H9 (cell line): ENCODE measurements around the gene AXIN1. TPM values are rescaled to one million over a fixed set of nuclear protein-coding genes. Genes with fewer than 3 reads are reported as not detected.

Experiments used
- DNase-seq: peaks from one replicate; pipeline ENCODE4 v3.0.0-alpha.2; 2017
- H2AFZ ChIP-seq: one replicate; pipeline ENCODE4 v1.6.1; 2013; ENCODE audit warnings: mild to moderate bottlenecking, low read length, control low read depth, moderate library complexity
- H2AK5ac ChIP-seq: 2 replicates; pipeline ENCODE4 v1.6.1; 2013; ENCODE audit warnings: low read length, control low read depth, mixed read lengths; ENCODE audit not compliant: insufficient read length
- H2BK120ac ChIP-seq: one replicate; pipeline ENCODE4 v1.6.1; 2013; ENCODE audit warnings: low read depth, mild to moderate bottlenecking, low read length, control low read depth, inconsistent platforms; ENCODE audit not compliant: poor library complexity, severe bottlenecking
- H2BK12ac ChIP-seq: 2 replicates; pipeline ENCODE4 v1.6.1; 2013; ENCODE audit warnings: low read length, control low read depth, mixed read lengths, low read depth; ENCODE audit not compliant: insufficient read length
- H2BK15ac ChIP-seq: 2 replicates; pipeline ENCODE4 v1.6.1; 2013; ENCODE audit warnings: low read depth, low read length, control low read depth
- H2BK20ac ChIP-seq: one replicate; pipeline ENCODE4 v1.6.1; 2013; ENCODE audit warnings: low read depth, mild to moderate bottlenecking, low read length, control low read depth, inconsistent platforms; ENCODE audit not compliant: poor library complexity, severe bottlenecking
- H2BK5ac ChIP-seq: 2 replicates; pipeline ENCODE4 v1.6.1; 2013; ENCODE audit warnings: low read length, control low read depth, mixed read lengths; ENCODE audit not compliant: insufficient read length
- H3K14ac ChIP-seq: 2 replicates; pipeline ENCODE4 v1.6.1; 2013; ENCODE audit warnings: low read length, control low read depth; ENCODE audit not compliant: insufficient read depth
- H3K18ac ChIP-seq: 2 replicates; pipeline ENCODE4 v1.6.1; 2013; ENCODE audit warnings: low read depth, mild to moderate bottlenecking, mixed read lengths, low read length, control low read depth; ENCODE audit not compliant: insufficient read length
- H3K23ac ChIP-seq: 2 replicates; pipeline ENCODE4 v1.6.1; 2013; ENCODE audit warnings: low read length, control low read depth, mixed read lengths, low read depth; ENCODE audit not compliant: insufficient read length
- H3K23me2 ChIP-seq: 2 replicates; pipeline ENCODE4 v1.6.1; 2013; ENCODE audit warnings: low read depth, mild to moderate bottlenecking, mixed read lengths, low read length, control low read depth; ENCODE audit not compliant: insufficient read length, poor library complexity, severe bottlenecking
- H3K27ac ChIP-seq: 2 replicates; pipeline ENCODE4 v1.5.1; 2013; ENCODE audit warnings: low read length, control low read depth, mixed read lengths, low read depth; ENCODE audit not compliant: insufficient read length
- H3K27me3 ChIP-seq: 2 replicates; pipeline ENCODE4 v1.6.1; 2013; ENCODE audit warnings: low read length, control low read depth, inconsistent platforms; ENCODE audit not compliant: insufficient read depth
- H3K4ac ChIP-seq: 2 replicates; pipeline ENCODE4 v1.6.1; 2013; ENCODE audit warnings: low read depth, mild to moderate bottlenecking, control low read depth, inconsistent platforms, low read length, moderate library complexity
- H3K4me1 ChIP-seq: 2 replicates; pipeline ENCODE4 v1.6.1; 2013; ENCODE audit warnings: low read length, control low read depth, inconsistent platforms; ENCODE audit not compliant: insufficient read depth
- H3K4me2 ChIP-seq: 2 replicates; pipeline ENCODE4 v1.6.1; 2013; ENCODE audit warnings: low read length, control low read depth, mixed read lengths; ENCODE audit not compliant: insufficient read length, insufficient read depth
- H3K56ac ChIP-seq: 2 replicates; pipeline ENCODE4 v1.6.1; 2013; ENCODE audit warnings: low read depth, mild to moderate bottlenecking, mixed read lengths, low read length, control low read depth; ENCODE audit not compliant: insufficient read length
- H3K79me1 ChIP-seq: 2 replicates; pipeline ENCODE4 v1.6.1; 2013; ENCODE audit warnings: low read depth, mild to moderate bottlenecking, moderate library complexity, low read length, control low read depth, inconsistent platforms; ENCODE audit not compliant: insufficient read depth, poor library complexity, severe bottlenecking
- H3K79me2 ChIP-seq: 2 replicates; pipeline ENCODE4 v1.6.1; 2013; ENCODE audit warnings: low read length, control low read depth, inconsistent platforms; ENCODE audit not compliant: insufficient read depth
- H3K9ac ChIP-seq: 2 replicates; pipeline ENCODE4 v1.6.1; 2013; ENCODE audit warnings: low read length, control low read depth, mixed read lengths; ENCODE audit not compliant: insufficient read length; ENCODE audit errors: extremely low read depth
- H3K9me3 ChIP-seq: one replicate; pipeline ENCODE4 v1.6.1; 2013; ENCODE audit warnings: low read depth, low read length, inconsistent platforms; ENCODE audit not compliant: control insufficient read depth
- H3T11ph ChIP-seq: one replicate; pipeline ENCODE4 v1.6.1; 2013; ENCODE audit warnings: mild to moderate bottlenecking, low read length, control low read depth, inconsistent platforms
- H4K20me1 ChIP-seq: one replicate; pipeline ENCODE4 v1.6.1; 2013; ENCODE audit not compliant: control insufficient read depth, insufficient read length, insufficient read depth
- H4K5ac ChIP-seq: 2 replicates; pipeline ENCODE4 v1.6.1; 2013; ENCODE audit warnings: low read depth, mild to moderate bottlenecking, mixed read lengths, low read length, control low read depth; ENCODE audit not compliant: insufficient read length
- H4K8ac ChIP-seq: replicated peaks from 2 replicates; pipeline ENCODE4 v1.6.1; 2013; ENCODE audit warnings: low read length, control low read depth, mixed read lengths, low read depth; ENCODE audit not compliant: insufficient read length
- H4K91ac ChIP-seq: 2 replicates; pipeline ENCODE4 v1.6.1; 2013; ENCODE audit warnings: low read depth, mild to moderate bottlenecking, moderate library complexity, mixed read lengths, low read length, control low read depth; ENCODE audit not compliant: insufficient read length
- H3K27ac Mint-ChIP-seq, 3 experiments: 2 replicates in 2 of 3; 3 replicates in 1 of 3; pipeline ENCODE4 v1.8.0; 2020 to 2021; ENCODE audit warnings: mixed read lengths in 3 of 3, mild to moderate bottlenecking in 1 of 3, moderate library complexity in 1 of 3
- H3K27me3 Mint-ChIP-seq: 2 replicates; pipeline ENCODE4 v1.8.0; 2021; ENCODE audit warnings: low read depth, mild to moderate bottlenecking, moderate library complexity, mixed read lengths
- H3K36me3 Mint-ChIP-seq, 3 experiments: 2 replicates in 2 of 3; 3 replicates in 1 of 3; pipeline ENCODE4 v1.8.0; 2020 to 2021; ENCODE audit warnings: low read depth in 3 of 3, mixed read lengths in 3 of 3; ENCODE audit not compliant: insufficient read depth in 1 of 3
- H3K4me1 Mint-ChIP-seq, 2 experiments: 2 replicates each; pipeline ENCODE4 v1.8.0; 2020; ENCODE audit warnings: mixed read lengths in 2 of 2
- H3K4me3 Mint-ChIP-seq, 2 experiments: 2 replicates in 1 of 2; 3 replicates in 1 of 2; pipeline ENCODE4 v1.8.0; 2020 to 2021; ENCODE audit warnings: mild to moderate bottlenecking in 2 of 2, mixed read lengths in 2 of 2, moderate library complexity in 1 of 2
- H3K9me3 Mint-ChIP-seq, 2 experiments: 2 replicates in 1 of 2; 3 replicates in 1 of 2; pipeline ENCODE4 v1.8.0; 2020; ENCODE audit warnings: mild to moderate bottlenecking in 2 of 2, mixed read lengths in 2 of 2, moderate library complexity in 1 of 2
- CTCF ChIP-seq: fragments of 200-600 bp; sonication (generic); conservative IDR thresholded peaks from 3 replicates; pipeline ENCODE4 v1.8.0; 2021; ENCODE audit warnings: antibody characterized with exemption, mild to moderate bottlenecking
- WGBS: extraction: QIAGEN DNeasy Blood & Tissue Kit; methylation state at CpG from one replicate; pipeline ENCODE4 v1.1.7; 2013; ENCODE audit warnings: missing lambda C conversion rate, low lambda C conversion rate, mixed read lengths; ENCODE audit not compliant: insufficient read length; ENCODE audit errors: extremely low coverage; 5-methylcytosine and 5-hydroxymethylcytosine counted together
- total RNA-seq: library from RNA; stranded (reverse); gene quantifications from 2 replicates; pipeline ENCODE4 v1.2.1, GENCODE V29; 2021

The AXIN1 gene
- total RNA-seq, 1 experiment from 2014 or later = 50.9 TPM

GRCh38 chr16:379183-379960, 26.8 kb upstream of the AXIN1 start:
- WGBS = no CpG with 5 or more reads among the region's 16 CpGs
- H3K4me2 ChIP-seq = peak overlapping the region; percentile 1

More at GRCh38 chr16:379183-379960, 26.8 kb upstream of the AXIN1 start:
- H3K27ac ChIP-seq = no peak overlapping the region
- no peaks in the 10 kb centered on the region for H3K9me3 ChIP-seq
- Mint-ChIP-seq H3K27me3 (peaks cover 3% of the 10 kb centered on the region; the same call in 1 of the 2 replicates), H3K27ac (peak overlapping the region in 1 of 3 experiments; percentile 48; a peak in 1 of 7 replicates), H3K4me1 (peaks cover 20 to 41% of the 10 kb centered on the region in 2 experiments), H3K36me3 (peaks cover 0 to 25% (median 5%) of the 10 kb centered on the region in 3 experiments; a peak in 6 of 7 replicates), H3K4me3 (peak overlapping the region; percentile 81 to 88), H3K9me3 (no peaks in the 10 kb centered on the region)
- H3K56ac ChIP-seq = no peak overlapping the region
- no peak overlapping the region for H3T11ph ChIP-seq
- H2BK20ac ChIP-seq = no peak overlapping the region
- no peaks in the 10 kb centered on the region; the same call in 1 of the 2 replicates for H3K79me2 ChIP-seq
- peaks cover 9% of the 10 kb centered on the region for H3K23me2 ChIP-seq
- TF ChIP-seq CTCF = no peak
- no peak overlapping the region for H2AFZ ChIP-seq
- no peaks in the 10 kb centered on the region for H4K20me1 ChIP-seq
- H2BK12ac ChIP-seq = no peak overlapping the region
- no peak overlapping the region for H3K18ac ChIP-seq
- H3K27me3 ChIP-seq = no peaks in the 10 kb centered on the region
- no peak overlapping the region for H3K23ac ChIP-seq
- DNase-seq = peak; percentile 98
- no peak overlapping the region for H2AK5ac ChIP-seq
- H3K9ac ChIP-seq = no peak overlapping the region
- H4K91ac ChIP-seq = no peak overlapping the region
- no peak overlapping the region for H3K14ac ChIP-seq
- no peaks in the 10 kb centered on the region; the same call in 1 of the 2 replicates for H3K4me1 ChIP-seq
- no peaks in the 10 kb centered on the region for H3K79me1 ChIP-seq
- no peak overlapping the region for H2BK5ac ChIP-seq
- no peak overlapping the region for H4K8ac ChIP-seq
- H2BK15ac ChIP-seq = no peak overlapping the region
- H3K4ac ChIP-seq = no peak overlapping the region
- no peak overlapping the region for H2BK120ac ChIP-seq
- H4K5ac ChIP-seq = no peak overlapping the region
